Activated naive CD4-positive, alpha-beta T cell treated with anti-CD3 and anti-CD28 coated beads, Interleukin-2, amount 10 ng/mL, durations not matched to agents 7 days and 5 days (primary cell): ENCODE results near the gene PERM1.
"Not testable (repeated sequence)": the region's sequence is repeated elsewhere in the genome, so short reads cannot be mapped to it uniquely, and the experiment has no call there.

Source experiments
- CTCF ChIA-PET: fragments of 350-600 bp; sonication (Branson Sonifier 250); formaldehyde crosslinking; loops from one replicate; lab custom pipeline; 2021; ENCODE audit warnings: antibody characterized with exemption; lab: Charles Lee
- DNase-seq: peaks from one replicate; pipeline ENCODE4 v3.0.0-alpha.2; 2020
- H3K27ac Mint-ChIP-seq: one replicate; pipeline ENCODE4 v1.8.0; 2021; ENCODE audit warnings: mild to moderate bottlenecking, moderate library complexity, mixed read lengths
- H3K27me3 Mint-ChIP-seq: one replicate; pipeline ENCODE4 v1.8.0; 2021; ENCODE audit warnings: mild to moderate bottlenecking, mixed read lengths
- H3K36me3 Mint-ChIP-seq: one replicate; pipeline ENCODE4 v1.8.0; 2021; ENCODE audit warnings: mixed read lengths
- H3K4me1 Mint-ChIP-seq: one replicate; pipeline ENCODE4 v1.8.0; 2021; ENCODE audit warnings: mixed read lengths
- H3K4me3 Mint-ChIP-seq: one replicate; pipeline ENCODE4 v1.8.0; 2021; ENCODE audit warnings: mild to moderate bottlenecking, moderate library complexity, mixed read lengths
- H3K9me3 Mint-ChIP-seq: one replicate; pipeline ENCODE4 v1.8.0; 2021; ENCODE audit warnings: mixed read lengths

Gene PERM1

DNA sequence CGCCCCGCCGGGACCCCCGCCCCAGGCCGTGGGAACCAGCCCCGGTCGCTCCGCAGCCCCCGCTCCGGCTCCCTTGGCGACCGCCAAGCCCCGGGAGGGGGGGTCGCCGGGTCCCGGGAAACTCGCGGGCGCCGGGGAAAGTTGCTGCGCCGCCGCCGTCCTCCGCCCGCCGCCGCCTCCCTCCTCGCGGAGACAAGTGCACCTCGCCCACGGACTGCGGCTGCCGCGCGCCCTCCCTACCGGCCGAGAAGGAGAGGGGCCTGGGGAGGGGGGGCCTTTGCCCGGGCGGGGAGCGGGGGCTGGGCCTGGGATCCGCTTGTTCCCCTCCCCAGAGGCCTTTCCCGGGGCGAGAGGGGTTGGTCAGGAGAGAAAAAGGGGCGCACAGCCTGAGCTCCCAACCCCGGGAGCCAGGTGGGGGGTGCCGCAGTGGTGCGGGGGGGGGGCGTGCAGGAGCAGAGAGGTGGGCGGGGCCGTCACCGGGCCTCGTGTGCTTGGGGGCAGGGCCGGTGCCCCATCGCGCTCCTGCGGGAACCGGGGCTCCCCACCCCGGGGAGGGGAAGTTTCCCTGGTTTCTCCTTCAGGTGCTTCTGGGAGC lies 38.6 kb upstream of the PERM1 start:
- CTCF ChIA-PET = no interaction called here
- peak overlapping the region; percentile 41 for H3K4me3 Mint-ChIP-seq
- DNase-seq = peak; percentile 50

DNA sequence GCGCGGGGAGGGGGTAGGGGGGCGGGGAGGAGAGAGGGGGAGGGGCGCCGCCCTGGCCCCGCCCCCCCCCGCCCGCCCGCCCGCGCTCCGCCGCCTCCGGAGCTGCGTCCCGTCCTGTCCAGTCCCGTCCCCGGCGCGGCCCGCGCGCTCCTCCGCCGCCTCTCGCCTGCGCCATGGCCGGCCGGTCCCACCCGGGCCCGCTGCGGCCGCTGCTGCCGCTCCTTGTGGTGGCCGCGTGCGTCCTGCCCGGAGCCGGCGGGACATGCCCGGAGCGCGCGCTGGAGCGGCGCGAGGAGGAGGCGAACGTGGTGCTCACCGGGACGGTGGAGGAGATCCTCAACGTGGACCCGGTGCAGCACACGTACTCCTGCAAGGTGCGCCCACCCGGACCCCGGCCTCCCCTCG lies 38.1 kb upstream of the PERM1 start, which contains the start of gene AGRN:
Gene AGRN, plus strand, starts transcription at position 121 of the 405 bp plus-strand sequence. Its CDS starts 53 bp downstream, at position 174.
- peak within 1 kb of the TSS; percentile 68 for H3K4me3 Mint-ChIP-seq
- no peaks in the 10 kb centered on the region for H3K9me3 Mint-ChIP-seq
- H3K36me3 Mint-ChIP-seq = peaks cover 7% of the 10 kb centered on the region
- H3K27ac Mint-ChIP-seq = peak within 1 kb of the TSS; percentile 69
- CTCF ChIA-PET = interaction anchor here (1.1 kb wide), 1 partner anchor 20 kb away, joined by 3 read pairs; no protein-coding TSS in a partner anchor
- peaks cover 28% of the 10 kb centered on the region for H3K4me1 Mint-ChIP-seq
- H3K27me3 Mint-ChIP-seq = peaks cover 37% of the 10 kb centered on the region
- peak; percentile 61 for DNase-seq

More for the DNA sequence above, 38.6 kb upstream of the PERM1 start:
- H3K36me3 Mint-ChIP-seq = peaks cover 7% of the 10 kb centered on the region
- no peaks in the 10 kb centered on the region for H3K9me3 Mint-ChIP-seq
- H3K27me3 Mint-ChIP-seq = peaks cover 37% of the 10 kb centered on the region
- H3K4me1 Mint-ChIP-seq = peaks cover 25% of the 10 kb centered on the region
- no peak overlapping the region for H3K27ac Mint-ChIP-seq

DNA sequence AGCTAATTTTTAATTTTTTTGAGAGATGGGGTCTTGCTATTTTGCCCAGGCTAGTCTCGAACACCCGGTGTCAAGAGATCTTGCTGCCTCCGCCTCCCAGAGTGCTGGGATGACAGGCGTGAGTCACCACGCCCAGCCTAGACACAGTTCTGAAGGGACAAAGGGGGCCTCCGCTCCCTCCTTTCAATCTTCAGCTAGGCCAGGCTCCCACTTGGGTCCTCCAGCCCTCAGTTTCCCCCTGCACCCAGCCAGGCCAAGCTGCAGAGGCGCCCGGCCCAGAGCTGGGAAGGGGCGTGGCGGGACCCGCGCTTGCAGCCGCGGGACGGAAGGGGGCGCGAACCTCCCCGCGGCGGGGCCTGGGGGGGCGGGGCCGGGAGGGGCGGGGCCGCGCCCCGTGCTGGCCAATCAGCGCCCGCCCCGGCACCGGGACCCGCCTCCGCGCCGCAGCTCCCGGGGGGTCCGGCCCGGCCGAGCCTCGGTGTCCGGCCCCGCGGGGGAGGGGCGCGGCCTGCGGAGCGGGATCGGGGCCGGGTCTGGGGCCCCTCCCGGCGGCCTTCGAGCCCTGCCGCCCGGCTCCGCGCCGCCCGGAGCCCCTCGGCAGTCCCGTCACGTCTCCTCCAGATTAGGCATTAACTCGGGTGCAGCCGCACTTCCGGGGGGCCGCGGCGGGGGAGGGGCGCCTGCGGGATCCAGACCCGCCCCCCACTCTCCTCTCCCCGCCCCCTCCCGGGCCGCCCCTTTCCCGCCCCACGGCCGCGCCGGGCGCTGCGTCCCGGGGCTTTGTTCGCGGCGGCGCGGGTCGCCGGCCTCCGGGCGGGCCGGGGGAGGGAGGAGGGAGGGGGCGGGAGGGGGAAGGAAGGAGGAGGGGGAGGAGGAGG lies 37.5 kb upstream of the PERM1 start:
- peak; percentile 85 for DNase-seq
- H3K27ac Mint-ChIP-seq = peak overlapping the region; percentile 69
- H3K4me1 Mint-ChIP-seq = peaks cover 35% of the 10 kb centered on the region
- peaks cover 37% of the 10 kb centered on the region for H3K27me3 Mint-ChIP-seq
- H3K36me3 Mint-ChIP-seq = peaks cover 8% of the 10 kb centered on the region
- CTCF ChIA-PET = interaction anchor here (0.7 to 3.1 kb wide), 6 partner anchors 18 to 45 kb away, joined by 3 to 12 read pairs (median 4); no protein-coding TSS in a partner anchor
- peak overlapping the region; percentile 68 for H3K4me3 Mint-ChIP-seq
- no peaks in the 10 kb centered on the region for H3K9me3 Mint-ChIP-seq

- Mint-ChIP-seq H3K27me3 (peaks cover 33% of the 10 kb centered on the region), H3K4me1 (peaks cover 44% of the 10 kb centered on the region), H3K36me3 (peaks cover 18% of the 10 kb centered on the region)
- not testable (repeated sequence) for H3K9me3 Mint-ChIP-seq, DNase-seq, H3K4me3 Mint-ChIP-seq, H3K27ac Mint-ChIP-seq
- CTCF ChIA-PET = interaction anchor here (1.1 to 3.1 kb wide), 5 partner anchors 16 to 42 kb away, joined by 3 to 12 read pairs (median 5); no protein-coding TSS in a partner anchor
Measured at GRCh38 chr1:1018321-1018685, 36.4 kb upstream of the PERM1 start.

GRCh38 chr1:1017397-1018320 lies 35.8 kb upstream of the PERM1 start:
- CTCF ChIA-PET = interaction anchor here (0.8 to 3.1 kb wide), 6 partner anchors 15 to 289 kb away, joined by 3 to 12 read pairs (median 3); no protein-coding TSS in a partner anchor
- Mint-ChIP-seq H3K4me3 (peak overlapping the region; percentile 2), H3K27ac (peak overlapping the region; percentile 53), H3K4me1 (peaks cover 45% of the 10 kb centered on the region), H3K27me3 (peaks cover 26% of the 10 kb centered on the region), H3K36me3 (peaks cover 22% of the 10 kb centered on the region)
- H3K9me3 Mint-ChIP-seq = not testable (repeated sequence)
- peak; percentile 42 for DNase-seq

- Mint-ChIP-seq H3K4me1 (peaks cover 45% of the 10 kb centered on the region), H3K27ac (peak overlapping the region; percentile 95), H3K4me3 (peak overlapping the region; percentile 86), H3K27me3 (peaks cover under 1% of the 10 kb centered on the region), H3K36me3 (peaks cover 22% of the 10 kb centered on the region), H3K9me3 (no peaks in the 10 kb centered on the region)
- DNase-seq = peak; percentile 35
- CTCF ChIA-PET = interaction anchor here (2.3 to 2.9 kb wide), 3 partner anchors 13 to 31 kb away, joined by 8 to 17 read pairs (median 12); no protein-coding TSS in a partner anchor
Measured at GRCh38 chr1:1014799-1015681, 33.1 kb upstream of the PERM1 start.

- DNase-seq = peak; percentile 52
- Mint-ChIP-seq H3K36me3 (peaks cover 22% of the 10 kb centered on the region), H3K4me1 (peaks cover 44% of the 10 kb centered on the region), H3K27me3 (peaks cover 8% of the 10 kb centered on the region), H3K4me3 (peak overlapping the region; percentile 86), H3K27ac (peak overlapping the region; percentile 95), H3K9me3 (no peaks in the 10 kb centered on the region)
- CTCF ChIA-PET = interaction anchor here (0.6 to 2.9 kb wide), 7 partner anchors 11 to 358 kb away, joined by 3 to 17 read pairs (median 8); no protein-coding TSS in a partner anchor
Measured at GRCh38 chr1:1013922-1014648, 32.2 kb upstream of the PERM1 start.

GRCh38 chr1:1013105-1013921 lies 31.4 kb upstream of the PERM1 start, which contains the start of gene ISG15:
ISG15 (plus strand) TSS chr1:1013497; CDS start chr1:1013574, 77 bp downstream.
- Mint-ChIP-seq H3K4me3 (peak within 1 kb of the TSS; percentile 86), H3K36me3 (peaks cover 22% of the 10 kb centered on the region), H3K4me1 (peaks cover 42% of the 10 kb centered on the region), H3K27ac (peak within 1 kb of the TSS; percentile 95), H3K27me3 (peaks cover 11% of the 10 kb centered on the region), H3K9me3 (no peaks in the 10 kb centered on the region)
- CTCF ChIA-PET = interaction anchor here (0.6 to 2.9 kb wide), 7 partner anchors 10 to 359 kb away, joined by 3 to 17 read pairs (median 8); no protein-coding TSS in a partner anchor
- peak; percentile 95 for DNase-seq

DNA sequence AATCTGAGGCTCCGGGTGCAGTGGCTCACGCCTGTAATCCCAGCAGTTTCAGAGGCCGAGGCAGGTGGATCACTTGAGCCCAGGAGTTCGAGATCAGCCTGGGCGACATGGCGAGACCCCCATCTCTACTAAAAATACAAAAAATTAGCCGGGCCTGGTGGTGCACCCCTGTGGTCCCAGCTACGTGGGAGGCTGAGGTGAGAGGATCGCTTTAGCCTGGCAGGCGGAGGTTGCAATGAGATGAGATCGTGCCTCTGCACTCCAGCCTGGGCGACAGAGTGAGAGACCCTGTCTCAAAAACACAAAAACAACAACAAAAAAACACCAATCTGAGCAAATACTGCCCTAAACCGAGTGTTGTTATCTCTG lies 30.8 kb upstream of the PERM1 start:
- H3K4me1 Mint-ChIP-seq = peaks cover 40% of the 10 kb centered on the region
- CTCF ChIA-PET = interaction anchor here (2.1 to 2.9 kb wide), 3 partner anchors 11 to 51 kb away, joined by 8 to 17 read pairs (median 12); no protein-coding TSS in a partner anchor
- not testable (repeated sequence) for H3K9me3 Mint-ChIP-seq, DNase-seq
- H3K27ac Mint-ChIP-seq = peak overlapping the region; percentile 95
- H3K36me3 Mint-ChIP-seq = peaks cover 22% of the 10 kb centered on the region
- peak overlapping the region; percentile 86 for H3K4me3 Mint-ChIP-seq
- H3K27me3 Mint-ChIP-seq = peaks cover 15% of the 10 kb centered on the region

GRCh38 chr1:1011396-1011949 lies 29.6 kb upstream of the PERM1 start:
- H3K4me3 Mint-ChIP-seq = no peak overlapping the region
- no peaks in the 10 kb centered on the region for H3K9me3 Mint-ChIP-seq
- peaks cover 33% of the 10 kb centered on the region for H3K4me1 Mint-ChIP-seq
- CTCF ChIA-PET = interaction anchor here (0.8 kb wide), 1 partner anchor 9 kb away, joined by 3 read pairs; no protein-coding TSS in a partner anchor
- H3K27ac Mint-ChIP-seq = peak overlapping the region; percentile 30
- H3K36me3 Mint-ChIP-seq = peaks cover 15% of the 10 kb centered on the region
- DNase-seq = no peak
- H3K27me3 Mint-ChIP-seq = peaks cover 27% of the 10 kb centered on the region

DNA sequence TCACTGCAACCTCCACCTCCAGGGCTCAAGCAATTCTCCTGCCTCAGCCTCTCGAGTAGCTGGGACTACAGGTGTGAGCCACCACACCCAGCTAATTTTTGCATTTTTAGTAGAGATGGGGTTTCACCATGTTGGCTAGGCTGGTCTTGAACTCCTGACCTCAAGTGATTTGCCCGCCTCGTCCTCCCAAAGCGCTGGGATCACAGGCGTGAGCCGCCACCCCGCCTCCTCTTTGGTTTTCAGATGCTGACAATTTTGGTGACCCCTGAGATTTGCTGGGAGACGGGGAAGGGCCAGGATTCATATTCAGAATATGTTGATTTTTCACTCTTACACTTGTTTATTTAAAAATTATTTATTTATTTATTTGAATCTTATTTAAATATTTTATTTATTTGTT lies 28.2 kb upstream of the PERM1 start:
- Mint-ChIP-seq H3K36me3 (peaks cover 15% of the 10 kb centered on the region), H3K27me3 (peaks cover 40% of the 10 kb centered on the region), H3K4me1 (peaks cover 32% of the 10 kb centered on the region)
- H3K9me3 Mint-ChIP-seq, H3K27ac Mint-ChIP-seq, DNase-seq, H3K4me3 Mint-ChIP-seq, CTCF ChIA-PET: not testable (repeated sequence)
